ENCODE data around the gene SMTNL1. TPM values are rescaled to one million over a fixed set of nuclear protein-coding genes. Genes with fewer than 3 reads are reported as not detected.

SMTNL1 gene
- total and polyA plus RNA-seq, 9 of the 15 experiments (the other 6 are each of a cell fraction or from before 2014, with no cell fraction given): not detected

GRCh38 chr11:57530596-57531507, 6.5 kb upstream of the SMTNL1 start, which contains the start of gene TIMM10 (continued):
- TF ChIP-seq ARID3A (IDR thresholded peaks at IDR 0.05; ENCODE audit: borderline replicate concordance, low read depth, low read length): peak; percentile 82
- peak in 1 of 2 experiments; percentile 46; a peak in 1 of 4 replicates for TF ChIP-seq UBTF (IDR thresholded peaks at IDR 0.05; ENCODE audit: borderline replicate concordance in 1 of 2, low read depth in 2 of 2, low read length in 2 of 2)
- TF ChIP-seq RERE (CRISPR knock-in tag; IDR thresholded peaks at IDR 0.05; ENCODE audit: borderline replicate concordance): no peak
- TF ChIP-seq SP2 (IDR thresholded peaks at IDR 0.05; ENCODE audit: extremely low read depth, low read depth, low read length, poor library complexity, severe bottlenecking): peak; percentile 99
- no peak for TF ChIP-seq ZNF3 (CRISPR knock-in tag; IDR thresholded peaks at IDR 0.05)
- no peak for TF ChIP-seq ZNF75A (CRISPR knock-in tag; IDR thresholded peaks at IDR 0.05)
- no peak for TF ChIP-seq IRF2 (CRISPR knock-in tag; IDR thresholded peaks at IDR 0.05)
- TF ChIP-seq CREM (IDR thresholded peaks at IDR 0.05; ENCODE audit: low read depth): peak; percentile 69
- TF ChIP-seq FOSL1 (tag; conservative IDR thresholded peaks at IDR 0.05): no peak; the same call in 1 of the 2 replicates
- TF ChIP-seq ID3 (CRISPR knock-in tag; IDR thresholded peaks at IDR 0.05): no peak
- TF ChIP-seq ID3 (tag; IDR thresholded peaks at IDR 0.05): no peak; the same call in 1 of the 2 replicates
- no peak for TF ChIP-seq SETDB1 (IDR thresholded peaks at IDR 0.05; ENCODE audit: low read length)
- no peak for TF ChIP-seq ARID3B (CRISPR knock-in tag; IDR thresholded peaks at IDR 0.05; ENCODE audit: borderline replicate concordance)
- TF ChIP-seq NFYB (IDR thresholded peaks at IDR 0.05; ENCODE audit: extremely low read depth, insufficient read length): no peak

Measured in K562 (cell line).